HG02870 (cell line): ENCODE results near the gene S100A1.
A peak's percentile ranks its signal among the peaks of the same experiment; 100 is the strongest.
"Not testable (repeated sequence)": the region's sequence is repeated elsewhere in the genome, so short reads cannot be mapped to it uniquely, and the experiment has no call there.

Experiments
- ATAC-seq: cut with Tn5 transposase; IDR thresholded peaks from one replicate; pipeline ENCODE4 v1.9.1; 2021; ENCODE audit warnings: mild to moderate bottlenecking, moderate library complexity; ENCODE audit not compliant: unreplicated experiment

The S100A1 gene

GRCh38 chr1:153651771-153652170, 23.5 kb downstream of the S100A1 start:
- no peak for ATAC-seq

GRCh38 chr1:153652805-153653500, 24.7 kb downstream of the S100A1 start:
- ATAC-seq: no peak

GRCh38 chr1:153655333-153655732, 27.1 kb downstream of the S100A1 start:
- no peak for ATAC-seq

GRCh38 chr1:153658400-153659174, 30.4 kb downstream of the S100A1 start, which contains the start of gene SNAPIN:
Gene SNAPIN, plus strand, starts transcription at chr1:153658703. Its CDS starts 41 bp downstream, at chr1:153658744.
- peak; percentile 79 for ATAC-seq

GRCh38 chr1:153659175-153659534, 30.9 kb downstream of the S100A1 start:
- ATAC-seq: no peak

- ATAC-seq: no peak
Measured at GRCh38 chr1:153659656-153660055, 31.4 kb downstream of the S100A1 start.

- no peak for ATAC-seq
Measured at GRCh38 chr1:153661111-153661708, 33.0 kb downstream of the S100A1 start.

- ATAC-seq: no peak
Measured at GRCh38 chr1:153662269-153662668, 34.0 kb downstream of the S100A1 start.

GRCh38 chr1:153663211-153663610, 35.0 kb downstream of the S100A1 start:
- no peak for ATAC-seq

- no peak for ATAC-seq
Measured at GRCh38 chr1:153667439-153667838, 39.2 kb downstream of the S100A1 start.

- ATAC-seq: not testable (repeated sequence)
Measured at GRCh38 chr1:153668672-153669071, 40.4 kb downstream of the S100A1 start.

- no peak for ATAC-seq
Measured at GRCh38 chr1:153669606-153670005, 41.4 kb downstream of the S100A1 start.

- ATAC-seq: peak; percentile 2
Measured at GRCh38 chr1:153670257-153670858, 42.1 kb downstream of the S100A1 start.

- ATAC-seq: peak; percentile 96
Measured at GRCh38 chr1:153670859-153671627, 42.8 kb downstream of the S100A1 start, which contains the start of gene ILF2. Gene ILF2, minus strand, starts transcription at chr1:153670993. Its CDS starts 71 bp downstream, at chr1:153670922.

- peak; percentile 5 for ATAC-seq
Measured at GRCh38 chr1:153671628-153672353, 43.6 kb downstream of the S100A1 start.

- ATAC-seq: no peak
Measured at GRCh38 chr1:153673511-153673910, 45.3 kb downstream of the S100A1 start.

GRCh38 chr1:153677718-153678518, 49.7 kb downstream of the S100A1 start:
- ATAC-seq: no peak

GRCh38 chr1:153678519-153679336, 50.5 kb downstream of the S100A1 start, which contains the start of gene NPR1:
Gene NPR1, plus strand, starts transcription at chr1:153678688. Its CDS starts 421 bp downstream, at chr1:153679109.
- no peak for ATAC-seq
